ENCODE results near the gene TSHZ2. TPM values are rescaled to one million over a fixed set of nuclear protein-coding genes. Genes with fewer than 3 reads are reported as not detected.

Gene TSHZ2
- total RNA-seq, 2 donors from 2014 or later: 3.3 to 6.2 TPM

DNA sequence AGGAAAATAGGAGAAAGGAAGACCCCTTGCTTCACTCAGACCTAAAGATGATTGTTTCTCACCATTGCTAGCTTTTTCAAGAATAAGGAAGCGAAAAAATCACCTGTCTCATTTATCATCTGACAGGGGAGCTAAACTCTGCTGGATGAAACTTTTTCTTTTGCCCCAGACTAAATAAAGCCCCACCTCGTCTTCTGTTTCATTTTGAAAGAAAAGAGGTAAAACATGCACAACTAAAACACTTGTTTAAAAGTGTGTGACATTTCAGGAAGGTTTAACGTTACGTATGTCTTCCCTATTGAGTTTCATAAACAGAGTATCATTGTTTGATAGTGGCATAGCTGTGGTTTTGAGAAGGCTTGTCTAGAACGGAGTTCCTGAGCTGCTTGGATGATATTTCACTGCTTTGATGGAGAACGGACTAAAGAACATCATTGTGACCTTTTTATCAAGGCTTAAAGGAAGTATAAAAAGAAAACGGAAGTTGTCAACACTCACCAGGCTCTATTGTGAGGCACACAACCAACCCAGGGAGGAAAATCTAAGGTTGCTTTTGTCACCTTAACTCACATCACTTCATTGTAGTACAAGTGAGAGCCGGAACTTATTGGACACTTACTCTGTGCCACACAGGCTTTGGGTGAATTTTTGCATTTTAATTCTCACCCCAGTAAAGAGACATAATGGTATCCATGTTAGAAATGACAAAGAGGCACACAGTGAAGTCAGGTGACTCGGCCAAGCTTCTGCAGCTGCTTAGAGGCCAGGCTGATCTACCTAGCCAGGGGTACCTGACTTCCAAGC lies 29.5 kb downstream of the TSHZ2 start:
- TF ChIP-seq, protein P1, sequence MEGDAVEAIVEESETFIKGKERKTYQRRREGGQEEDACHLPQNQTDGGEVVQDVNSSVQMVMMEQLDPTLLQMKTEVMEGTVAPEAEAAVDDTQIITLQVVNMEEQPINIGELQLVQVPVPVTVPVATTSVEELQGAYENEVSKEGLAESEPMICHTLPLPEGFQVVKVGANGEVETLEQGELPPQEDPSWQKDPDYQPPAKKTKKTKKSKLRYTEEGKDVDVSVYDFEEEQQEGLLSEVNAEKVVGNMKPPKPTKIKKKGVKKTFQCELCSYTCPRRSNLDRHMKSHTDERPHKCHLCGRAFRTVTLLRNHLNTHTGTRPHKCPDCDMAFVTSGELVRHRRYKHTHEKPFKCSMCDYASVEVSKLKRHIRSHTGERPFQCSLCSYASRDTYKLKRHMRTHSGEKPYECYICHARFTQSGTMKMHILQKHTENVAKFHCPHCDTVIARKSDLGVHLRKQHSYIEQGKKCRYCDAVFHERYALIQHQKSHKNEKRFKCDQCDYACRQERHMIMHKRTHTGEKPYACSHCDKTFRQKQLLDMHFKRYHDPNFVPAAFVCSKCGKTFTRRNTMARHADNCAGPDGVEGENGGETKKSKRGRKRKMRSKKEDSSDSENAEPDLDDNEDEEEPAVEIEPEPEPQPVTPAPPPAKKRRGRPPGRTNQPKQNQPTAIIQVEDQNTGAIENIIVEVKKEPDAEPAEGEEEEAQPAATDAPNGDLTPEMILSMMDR (IDR thresholded peaks at IDR 0.05): no peak
- H3K36me3 ChIP-seq: no peaks in the 10 kb centered on the region
- peaks cover 0 to 5% of the 10 kb centered on the region in 2 donors for H3K4me1 ChIP-seq
- H3K27me3 ChIP-seq: no peaks in the 10 kb centered on the region
- no peak overlapping the region for H3K27ac ChIP-seq
- no peaks in the 10 kb centered on the region for H3K9me3 ChIP-seq
- no peak overlapping the region for H3K4me3 ChIP-seq
- DNase-seq (ENCODE audit: low spot score): no peak

DNA sequence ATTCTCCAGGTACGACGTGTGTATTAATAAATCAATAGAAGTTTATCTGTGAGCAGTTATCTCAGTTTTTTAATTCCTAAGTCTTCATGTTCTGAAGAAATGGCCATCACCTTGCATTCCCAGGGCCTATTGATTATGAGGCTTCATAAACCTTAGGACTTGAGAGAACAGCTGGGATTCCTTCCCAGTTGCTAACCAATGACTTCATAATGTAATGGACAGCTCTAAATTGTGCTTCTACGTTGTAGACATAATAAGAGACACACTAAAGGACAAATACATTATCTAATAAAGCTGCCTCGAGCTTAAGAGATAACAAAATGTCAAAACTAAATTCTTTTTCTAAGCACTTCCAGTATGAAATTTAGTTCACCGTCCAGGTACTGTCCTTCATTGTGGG lies 30.6 kb downstream of the TSHZ2 start:
- Histone ChIP-seq H3K36me3 (no peaks in the 10 kb centered on the region), H3K27ac (no peak overlapping the region), H3K9me3 (no peaks in the 10 kb centered on the region), H3K4me1 (peaks cover 0 to 5% of the 10 kb centered on the region in 2 donors), H3K4me3 (no peak overlapping the region), H3K27me3 (no peaks in the 10 kb centered on the region)
- DNase-seq (ENCODE audit: low spot score): no peak
- TF ChIP-seq, protein P1 (IDR thresholded peaks at IDR 0.05): no peak

DNA sequence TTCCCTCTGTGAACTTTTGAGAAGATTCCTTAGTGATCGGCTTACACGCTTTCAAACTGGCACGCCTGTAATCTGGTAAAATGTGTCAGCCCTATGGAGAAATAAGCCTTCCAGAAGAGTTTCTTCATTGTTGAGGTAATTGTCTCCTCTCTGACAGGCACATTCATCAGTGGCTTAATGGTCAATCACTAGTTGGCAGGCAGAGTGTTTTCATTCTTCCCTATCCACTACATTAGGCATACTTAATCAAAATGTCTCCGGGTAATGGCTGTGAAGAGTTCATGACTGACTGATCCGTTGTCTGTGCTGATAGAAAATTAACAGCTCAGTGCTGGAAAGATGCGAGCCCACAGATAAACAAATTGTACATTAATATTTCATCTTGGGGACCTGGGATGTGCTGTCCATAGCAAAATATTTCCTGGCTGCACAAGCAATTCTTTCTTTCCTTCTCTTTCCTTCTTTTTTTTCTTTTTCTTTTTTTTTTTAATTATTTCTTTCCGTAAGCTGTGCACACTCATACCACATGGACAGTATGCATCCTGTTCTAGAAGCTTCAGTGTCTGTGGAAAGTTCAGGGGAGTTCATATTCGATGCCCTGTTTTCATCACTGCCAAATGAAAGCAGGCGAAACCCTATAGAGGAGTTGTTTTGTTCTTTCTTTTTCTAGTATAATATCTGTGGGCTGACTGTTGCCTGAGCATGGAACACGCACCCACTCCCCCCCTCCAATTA lies 31.4 kb downstream of the TSHZ2 start:
- no peaks in the 10 kb centered on the region for H3K36me3 ChIP-seq
- no peak overlapping the region for H3K27ac ChIP-seq
- no peak for DNase-seq (ENCODE audit: low spot score)

DNA sequence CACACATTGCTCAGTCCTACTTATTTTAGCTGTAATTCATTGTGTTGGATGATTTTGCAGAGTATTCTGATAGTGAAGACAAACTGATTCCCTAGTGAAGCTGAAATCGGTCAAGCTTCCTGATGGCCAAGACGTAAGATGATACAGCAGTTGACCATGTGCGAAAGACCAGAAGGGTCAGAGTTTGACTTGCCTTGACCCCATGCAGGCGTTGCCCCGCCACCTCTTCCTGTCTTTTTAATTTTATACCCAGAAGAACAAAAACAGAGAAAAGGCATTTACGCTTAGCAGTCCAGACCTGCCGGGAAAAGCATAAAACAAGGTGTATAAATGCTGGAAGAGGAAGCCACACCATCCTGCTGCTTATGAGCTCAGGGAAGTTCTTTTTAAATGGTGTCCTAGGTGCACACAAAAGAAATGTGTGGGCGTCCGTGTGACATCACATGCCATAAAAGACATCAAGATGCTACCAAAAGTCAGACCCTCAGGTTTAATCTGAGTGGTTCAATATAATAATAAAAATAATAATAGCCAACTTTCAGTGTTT lies 32.2 kb downstream of the TSHZ2 start:
- Histone ChIP-seq H3K4me3 (no peak overlapping the region), H3K4me1 (peaks cover 0 to 5% of the 10 kb centered on the region in 2 donors), H3K27me3 (no peaks in the 10 kb centered on the region), H3K9me3 (no peaks in the 10 kb centered on the region), H3K27ac (no peak overlapping the region), H3K36me3 (no peaks in the 10 kb centered on the region)
- TF ChIP-seq, protein P1 (IDR thresholded peaks at IDR 0.05): no peak
- DNase-seq (ENCODE audit: low spot score): no peak

More for the DNA sequence above, 31.4 kb downstream of the TSHZ2 start:
- H3K4me3 ChIP-seq: no peak overlapping the region
- TF ChIP-seq, protein P1 (IDR thresholded peaks at IDR 0.05): no peak
- no peaks in the 10 kb centered on the region for H3K27me3 ChIP-seq
- H3K4me1 ChIP-seq: peaks cover 0 to 5% of the 10 kb centered on the region in 2 donors
- H3K9me3 ChIP-seq: no peaks in the 10 kb centered on the region

DNA sequence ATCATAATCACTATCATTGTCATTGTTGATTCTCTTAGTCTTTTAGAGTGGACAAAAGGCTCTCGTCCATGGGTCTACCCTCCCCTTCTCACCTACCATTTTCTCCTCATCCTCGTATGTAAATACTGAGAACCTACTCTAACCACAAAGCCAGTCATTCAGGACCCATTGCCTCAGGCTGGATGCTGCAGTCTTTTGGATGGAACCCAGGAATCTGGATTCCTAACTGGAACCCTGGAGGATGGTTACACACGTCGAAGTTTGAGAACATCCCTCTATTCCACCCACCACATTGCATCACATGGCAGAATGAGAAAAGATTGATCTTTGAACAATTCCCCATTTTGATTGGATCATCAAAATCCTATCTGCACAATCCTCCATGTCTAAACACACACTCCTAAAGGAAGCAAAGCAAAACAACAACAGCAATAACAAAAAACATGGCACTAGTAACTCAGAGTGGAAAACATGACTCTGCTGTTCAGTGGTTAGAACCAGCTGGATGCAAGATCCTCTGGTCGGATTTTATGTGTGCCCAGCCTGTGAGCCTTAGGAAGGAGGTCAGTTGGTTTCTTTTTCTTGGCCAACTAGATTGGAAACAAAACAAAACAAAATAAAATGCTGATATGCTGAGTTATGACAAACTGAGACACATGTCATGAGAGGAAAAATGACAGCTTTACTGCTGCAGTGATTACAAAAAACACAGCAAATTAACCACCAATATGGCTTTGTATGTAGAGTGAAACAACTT lies 38.0 kb downstream of the TSHZ2 start:
- H3K27ac ChIP-seq: no peak overlapping the region
- H3K4me3 ChIP-seq: no peak overlapping the region
- DNase-seq (ENCODE audit: low spot score): no peak

More for the DNA sequence above, 38.0 kb downstream of the TSHZ2 start:
- no peaks in the 10 kb centered on the region for H3K9me3 ChIP-seq
- H3K36me3 ChIP-seq: no peaks in the 10 kb centered on the region
- H3K4me1 ChIP-seq: no peaks in the 10 kb centered on the region
- H3K27me3 ChIP-seq: no peaks in the 10 kb centered on the region
- TF ChIP-seq, protein P1 (IDR thresholded peaks at IDR 0.05): no peak
